ENCODE data around the gene ABHD17A. TPM values are rescaled to one million over a fixed set of nuclear protein-coding genes. Genes with fewer than 3 reads are reported as not detected.

The ABHD17A gene
- total RNA-seq, 1 donor from 2014 or later, result 83.0 TPM

- peak overlapping the region; percentile 18 for H3K27ac ChIP-seq
- intact Hi-C loops (cut with DNase I), result no loop called here
- H3K4me3 ChIP-seq, result peak overlapping the region; percentile 3 to 5
- no peaks in the 10 kb centered on the region for H3K27me3 ChIP-seq
- TF ChIP-seq, protein P1, sequence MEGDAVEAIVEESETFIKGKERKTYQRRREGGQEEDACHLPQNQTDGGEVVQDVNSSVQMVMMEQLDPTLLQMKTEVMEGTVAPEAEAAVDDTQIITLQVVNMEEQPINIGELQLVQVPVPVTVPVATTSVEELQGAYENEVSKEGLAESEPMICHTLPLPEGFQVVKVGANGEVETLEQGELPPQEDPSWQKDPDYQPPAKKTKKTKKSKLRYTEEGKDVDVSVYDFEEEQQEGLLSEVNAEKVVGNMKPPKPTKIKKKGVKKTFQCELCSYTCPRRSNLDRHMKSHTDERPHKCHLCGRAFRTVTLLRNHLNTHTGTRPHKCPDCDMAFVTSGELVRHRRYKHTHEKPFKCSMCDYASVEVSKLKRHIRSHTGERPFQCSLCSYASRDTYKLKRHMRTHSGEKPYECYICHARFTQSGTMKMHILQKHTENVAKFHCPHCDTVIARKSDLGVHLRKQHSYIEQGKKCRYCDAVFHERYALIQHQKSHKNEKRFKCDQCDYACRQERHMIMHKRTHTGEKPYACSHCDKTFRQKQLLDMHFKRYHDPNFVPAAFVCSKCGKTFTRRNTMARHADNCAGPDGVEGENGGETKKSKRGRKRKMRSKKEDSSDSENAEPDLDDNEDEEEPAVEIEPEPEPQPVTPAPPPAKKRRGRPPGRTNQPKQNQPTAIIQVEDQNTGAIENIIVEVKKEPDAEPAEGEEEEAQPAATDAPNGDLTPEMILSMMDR (IDR thresholded peaks at IDR 0.05), result no peak
- TF ChIP-seq POLR2AphosphoS5 (IDR thresholded peaks at IDR 0.05; ENCODE audit: insufficient read depth in 1 of 2, low read depth in 1 of 2) (no peak), POLR2A (IDR thresholded peaks at IDR 0.05) (no peak)
- no peaks in the 10 kb centered on the region for H3K36me3 ChIP-seq
- no peaks in the 10 kb centered on the region for H3K9me3 ChIP-seq
- H3K4me1 ChIP-seq, result peaks cover 96% of the 10 kb centered on the region
- no peak for DNase-seq (ENCODE audit: extremely low spot score in 2 of 2)
These were observed 43.9 kb downstream of the ABHD17A start for GRCh38 chr19:1841209-1841924.

DNA sequence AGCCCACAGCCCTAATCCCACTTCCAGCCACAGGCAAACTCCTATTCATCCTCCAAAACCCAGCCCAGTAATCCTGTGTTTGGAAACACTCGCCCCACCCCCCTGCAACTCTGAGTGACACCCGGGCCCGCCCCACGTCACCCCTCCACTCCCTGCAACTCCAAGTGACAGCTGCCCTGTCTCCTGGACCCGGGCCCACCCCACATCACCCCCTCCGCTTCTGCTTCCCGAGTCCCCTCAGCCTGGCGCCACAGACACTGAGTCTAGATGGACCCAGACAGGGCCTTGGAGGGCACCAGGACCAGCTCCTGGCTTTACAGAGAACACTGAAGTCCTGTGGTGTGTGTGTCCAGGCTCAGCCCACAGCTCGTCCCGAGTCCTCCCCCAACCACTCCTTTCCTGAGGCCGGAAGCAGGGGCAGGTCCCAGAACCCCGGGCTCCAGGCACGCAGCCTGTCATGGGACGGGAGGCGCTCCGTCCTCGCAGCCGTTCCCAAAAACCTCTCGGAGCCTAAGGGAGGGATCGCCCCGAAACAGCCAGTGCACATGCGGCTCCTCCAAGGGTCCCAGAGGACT lies 44.7 kb downstream of the ABHD17A start:
- H3K4me1 ChIP-seq, result peaks cover 96% of the 10 kb centered on the region

GRCh38 chr19:1839658-1840540 lies 45.4 kb downstream of the ABHD17A start:
- Histone ChIP-seq H3K36me3 (no peaks in the 10 kb centered on the region), H3K4me3 (no peak overlapping the region), H3K4me1 (peaks cover 91% of the 10 kb centered on the region), H3K27ac (no peak overlapping the region), H3K27me3 (no peaks in the 10 kb centered on the region), H3K9me3 (no peaks in the 10 kb centered on the region)
- TF ChIP-seq, protein P1 (IDR thresholded peaks at IDR 0.05), result no peak
- intact Hi-C loops (cut with DNase I), result no loop called here
- no peak for DNase-seq (ENCODE audit: extremely low spot score in 2 of 2)

More for the DNA sequence above, 44.7 kb downstream of the ABHD17A start:
- peak overlapping the region; percentile 3 to 5 for H3K4me3 ChIP-seq
- no peaks in the 10 kb centered on the region for H3K36me3 ChIP-seq
- peak overlapping the region; percentile 18 for H3K27ac ChIP-seq
- DNase-seq (ENCODE audit: extremely low spot score in 2 of 2), result no peak
- no peaks in the 10 kb centered on the region for H3K27me3 ChIP-seq
- intact Hi-C loops (cut with DNase I), result no loop called here
- TF ChIP-seq, protein P1 (IDR thresholded peaks at IDR 0.05), result no peak
- TF ChIP-seq POLR2A (IDR thresholded peaks at IDR 0.05), result no peak
- no peak for TF ChIP-seq POLR2AphosphoS5 (IDR thresholded peaks at IDR 0.05; ENCODE audit: insufficient read depth in 1 of 2, low read depth in 1 of 2)
- no peaks in the 10 kb centered on the region for H3K9me3 ChIP-seq

- TF ChIP-seq, protein P1 (IDR thresholded peaks at IDR 0.05), result peak in 2 of 3 experiments; percentile 24 to 39
- no peak for TF ChIP-seq POLR2AphosphoS5 (IDR thresholded peaks at IDR 0.05; ENCODE audit: insufficient read depth in 1 of 2, low read depth in 1 of 2)
- intact Hi-C loops (cut with DNase I), result no loop called here
- no peaks in the 10 kb centered on the region for H3K9me3 ChIP-seq
- no peaks in the 10 kb centered on the region for H3K27me3 ChIP-seq
- DNase-seq (ENCODE audit: extremely low spot score in 2 of 2), result no peak
- H3K36me3 ChIP-seq, result no peaks in the 10 kb centered on the region
- no peak overlapping the region for H3K4me3 ChIP-seq
- peaks cover 89% of the 10 kb centered on the region for H3K4me1 ChIP-seq
- no peak overlapping the region for H3K27ac ChIP-seq
These were observed 47.6 kb downstream of the ABHD17A start for GRCh38 chr19:1837625-1838105.
